A204.1 (cell line): Measurements from ENCODE around the gene PKD1L1.
"Not testable (repeated sequence)": the region's sequence is repeated elsewhere in the genome, so short reads cannot be mapped to it uniquely, and the experiment has no call there.

Experiments
- FAIRE-seq: peaks from 2 replicates; lab custom pipeline; 2012; peaks lifted over from hg19 to GRCh38; lab: Jason Lieb, UNC

Gene PKD1L1

DNA sequence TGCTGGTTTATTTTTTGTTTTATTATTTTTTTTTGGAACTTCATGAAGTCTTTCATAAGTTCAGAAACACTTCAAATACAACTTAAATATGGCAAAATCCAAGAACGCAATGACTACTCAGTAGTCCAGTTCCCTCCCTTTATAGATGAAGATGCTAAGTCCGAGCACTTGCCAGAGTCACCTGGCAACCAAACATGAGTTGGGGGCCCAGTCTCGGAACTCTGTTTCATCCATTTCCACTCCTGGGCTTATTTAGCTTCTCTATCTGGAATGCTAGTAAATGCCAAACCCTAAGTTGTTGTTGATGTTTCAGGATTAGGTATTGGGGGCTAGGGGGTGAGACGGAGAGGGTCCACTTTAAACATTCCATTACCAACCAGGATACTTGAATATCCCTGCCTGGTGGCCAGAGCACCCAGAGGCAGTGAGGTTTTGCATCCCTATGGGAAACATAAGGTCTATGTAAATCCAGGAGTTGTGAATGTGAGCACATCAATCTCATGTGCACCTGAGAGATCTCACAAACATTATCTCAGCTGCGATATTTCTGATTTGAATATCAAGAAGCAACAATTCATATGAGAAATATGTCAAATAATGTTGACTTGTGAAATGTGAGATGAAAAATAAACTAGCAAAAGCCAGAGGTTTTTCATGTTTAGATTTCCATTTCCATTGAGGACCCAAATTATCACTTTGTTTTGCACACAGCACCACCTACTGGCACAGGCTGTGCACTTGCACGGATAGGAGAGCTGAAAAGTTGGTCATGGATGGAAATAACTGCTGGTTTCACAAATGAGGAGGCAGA, 129.3 kb downstream of the PKD1L1 start:
- FAIRE-seq, result peak; percentile 94

DNA sequence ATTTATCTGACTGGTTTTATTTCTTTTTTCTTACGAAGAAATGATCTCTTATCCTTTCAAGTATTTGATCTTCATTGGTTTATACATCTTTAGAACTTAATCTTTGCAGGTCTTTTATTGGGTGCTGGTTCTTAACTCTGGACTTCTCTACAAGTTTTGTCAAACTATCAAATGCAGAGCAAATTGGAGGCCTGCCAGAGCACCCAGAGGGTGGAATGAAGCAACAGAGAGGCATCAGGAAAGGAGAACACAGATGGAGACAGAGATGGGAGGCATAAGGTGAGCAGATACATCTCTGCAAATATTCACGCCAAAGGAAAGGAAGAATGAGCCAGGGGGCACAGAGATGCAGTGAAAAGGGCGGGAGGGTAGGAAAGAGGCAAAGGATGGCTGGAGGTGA, 130.3 kb downstream of the PKD1L1 start:
- FAIRE-seq, result no peak

DNA sequence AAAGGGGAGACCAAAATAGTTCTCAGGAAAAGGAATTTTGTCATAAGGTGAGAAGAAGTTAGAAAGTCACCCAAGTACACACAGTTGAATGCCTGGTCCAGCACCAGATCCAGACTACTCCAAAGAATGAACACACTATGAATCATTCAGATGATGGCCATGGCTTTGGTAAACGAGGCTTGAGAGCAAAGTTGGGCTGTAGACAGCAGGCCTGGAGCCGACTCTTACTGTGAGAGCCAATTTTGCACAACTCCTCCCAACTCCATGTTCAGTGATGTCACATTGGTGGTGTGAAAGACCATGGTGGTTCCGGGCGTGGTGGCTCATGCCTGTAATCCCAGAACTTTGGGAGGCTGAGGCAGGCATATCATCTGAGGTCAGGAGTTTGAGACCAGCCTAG, 131.6 kb downstream of the PKD1L1 start:
- no peak for FAIRE-seq

DNA sequence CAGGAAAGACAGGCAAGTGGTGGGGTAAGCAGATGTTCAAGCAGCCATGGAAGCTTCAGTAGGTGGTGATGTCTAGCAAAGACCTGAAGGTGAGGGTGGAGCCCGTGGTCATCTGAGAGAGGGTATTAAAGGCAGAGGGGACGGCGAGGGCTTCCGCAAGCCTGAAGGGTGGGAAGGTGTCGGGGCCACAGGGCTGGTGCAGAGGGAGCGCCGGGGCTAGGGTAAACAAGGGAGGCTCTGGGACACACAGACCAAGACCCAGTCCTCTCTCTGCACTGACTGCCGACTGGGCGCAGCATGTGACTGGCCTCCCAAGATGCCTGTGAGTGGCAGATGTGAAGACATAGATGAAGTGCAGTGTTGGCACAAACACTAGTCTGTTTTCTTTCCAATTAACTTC, 132.4 kb downstream of the PKD1L1 start:
- FAIRE-seq, result no peak

DNA sequence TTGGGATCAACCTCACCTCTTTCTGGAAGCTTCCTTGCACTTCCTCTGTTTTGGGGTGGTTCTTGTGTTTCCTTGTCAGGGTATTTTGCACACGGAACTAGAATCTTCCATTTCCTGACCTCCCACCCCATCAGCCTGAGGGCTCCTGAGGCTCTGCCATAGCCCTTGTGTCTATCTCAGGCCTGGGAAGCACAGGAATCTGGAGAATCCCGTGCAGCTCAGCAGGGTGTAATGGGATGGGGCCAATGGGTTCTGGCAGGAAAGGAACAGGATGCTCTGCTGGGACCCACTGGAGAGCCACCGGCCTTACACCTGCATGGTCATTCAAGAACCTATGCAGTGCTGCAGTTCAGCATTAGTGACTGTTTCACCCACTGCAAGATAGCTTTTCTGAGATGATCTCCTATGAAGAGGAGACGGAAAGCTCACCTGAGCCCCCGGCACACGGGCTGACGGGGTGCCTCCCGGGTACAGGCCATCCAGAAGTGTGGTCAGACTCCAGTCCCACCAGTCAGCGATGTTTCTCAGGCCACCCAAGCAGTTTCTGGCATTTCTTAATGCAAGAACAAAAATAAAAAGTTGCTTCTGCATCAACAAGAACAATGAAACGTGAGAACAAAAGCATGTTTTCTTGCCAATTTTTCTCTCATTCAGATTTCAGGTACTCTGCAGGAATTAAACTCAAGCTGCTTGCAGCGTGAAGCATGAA, 133.2 kb downstream of the PKD1L1 start:
- FAIRE-seq, result no peak

DNA sequence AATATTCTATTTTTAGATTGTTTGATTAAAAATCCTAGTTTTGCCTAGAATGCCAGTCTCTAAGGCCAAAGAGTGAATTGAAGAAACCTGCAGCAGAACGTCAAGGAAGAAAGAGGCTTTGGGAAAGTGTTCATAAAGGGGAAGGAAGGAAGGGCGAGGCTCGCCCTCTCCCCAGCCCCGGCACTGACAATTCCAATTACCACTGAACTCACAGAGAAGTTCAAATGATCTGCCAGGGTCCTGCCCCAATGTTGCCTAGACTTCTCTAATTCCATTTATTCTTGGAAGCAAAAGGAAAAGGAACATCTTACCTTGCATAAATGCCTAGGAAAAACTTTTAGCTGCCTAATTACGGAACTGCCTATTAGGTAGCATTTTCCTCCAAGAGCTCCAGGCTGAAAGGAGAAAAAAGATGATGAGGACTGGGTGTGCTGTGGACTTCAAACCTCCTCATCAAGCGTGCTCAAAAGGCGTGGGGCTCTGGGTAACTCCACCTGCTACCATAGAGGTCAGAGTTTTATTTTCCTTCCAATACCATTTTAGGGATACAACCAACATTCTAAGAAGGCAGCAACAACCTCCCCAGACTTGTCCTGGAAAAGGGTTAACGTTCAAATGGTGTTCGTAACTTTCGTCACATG, 134.5 kb downstream of the PKD1L1 start:
- no peak for FAIRE-seq

DNA sequence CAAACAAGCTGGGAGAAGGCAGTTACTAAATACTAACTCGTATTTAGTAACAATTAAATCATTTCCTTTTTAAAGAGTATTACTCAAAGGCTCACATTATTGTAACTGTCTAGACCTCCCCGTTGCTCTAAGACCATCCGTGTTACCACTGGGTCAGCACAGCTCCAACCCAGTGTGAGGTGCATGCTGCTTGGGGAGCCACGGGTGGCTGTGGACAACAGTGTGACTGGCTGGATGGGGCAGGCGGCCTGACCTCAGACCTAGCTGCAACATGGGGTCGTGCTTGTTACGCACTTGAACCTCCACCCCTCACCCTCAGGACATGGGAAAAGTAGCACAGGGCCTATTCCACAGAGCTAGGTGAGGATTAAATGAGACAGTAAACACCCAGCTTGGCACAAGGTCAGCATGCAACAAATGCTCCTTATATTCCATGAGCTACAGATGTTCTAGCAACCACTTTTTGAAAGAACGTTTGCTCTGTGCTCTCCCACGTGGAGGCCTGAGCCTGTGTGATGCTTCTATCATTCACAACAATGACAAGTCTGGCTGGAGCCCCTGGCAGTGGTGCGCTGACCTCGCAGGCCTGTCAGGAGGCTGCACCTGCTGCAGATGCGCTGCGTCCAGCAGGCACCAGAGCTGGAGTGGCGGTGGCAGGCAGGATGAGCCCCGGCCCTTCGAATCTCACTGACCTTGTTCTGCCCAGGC, 135.7 kb downstream of the PKD1L1 start:
- no peak for FAIRE-seq

DNA sequence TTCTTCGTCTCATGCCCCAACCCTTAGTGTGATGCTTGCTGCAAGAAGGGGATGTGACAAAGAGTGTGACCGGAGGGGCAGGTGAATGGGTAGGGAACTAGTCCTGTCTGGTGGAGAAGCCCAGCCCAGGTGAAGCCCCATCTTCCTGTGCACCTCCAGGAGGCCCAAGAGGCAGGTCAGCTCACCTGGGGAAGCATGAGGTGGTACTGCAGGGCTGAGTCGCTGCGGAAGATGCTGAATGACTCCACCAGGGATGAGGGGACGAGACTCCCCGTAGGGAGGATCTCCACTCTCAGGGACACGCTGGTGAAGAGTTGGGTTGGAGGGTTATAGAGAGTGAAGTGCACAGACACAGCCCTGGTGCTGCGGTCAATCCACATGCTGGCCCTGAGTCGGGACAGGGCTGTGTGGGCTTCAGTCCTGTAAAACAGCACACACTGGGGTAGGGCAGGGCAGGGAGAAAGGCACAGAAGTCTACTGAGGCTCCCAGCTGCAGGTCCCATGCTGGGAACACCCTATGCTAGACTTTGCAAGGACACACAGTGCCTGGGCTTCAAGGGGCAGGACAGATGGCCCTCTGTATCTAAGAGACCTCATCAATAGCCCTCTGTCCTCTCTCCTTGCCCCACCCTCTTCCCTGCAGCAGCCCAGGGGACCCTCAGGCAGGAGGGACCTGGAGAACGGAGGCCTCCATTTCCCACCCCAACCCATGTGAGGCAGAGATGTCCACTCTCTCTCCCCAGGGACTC, 136.5 kb downstream of the PKD1L1 start:
- FAIRE-seq, result no peak

DNA sequence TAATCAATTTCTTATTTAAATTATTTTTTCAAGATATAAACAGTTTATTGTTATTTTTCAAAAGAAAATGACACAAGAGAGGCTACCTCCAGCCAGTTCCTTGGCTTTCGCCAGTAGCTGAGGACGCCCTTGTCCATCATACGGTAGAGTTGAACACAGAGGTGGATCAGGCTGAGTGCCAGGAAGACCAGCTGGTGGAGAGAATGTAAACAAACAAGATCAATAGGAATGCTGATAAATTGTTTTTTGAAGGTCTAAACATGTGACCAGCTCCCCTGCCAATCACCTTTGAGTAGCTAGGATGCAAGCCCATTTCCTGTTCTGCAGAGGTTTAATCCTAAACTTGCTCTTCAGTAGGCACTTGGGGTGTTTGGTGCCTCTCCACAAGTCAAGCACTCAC, 138.9 kb downstream of the PKD1L1 start:
- FAIRE-seq, result no peak

DNA sequence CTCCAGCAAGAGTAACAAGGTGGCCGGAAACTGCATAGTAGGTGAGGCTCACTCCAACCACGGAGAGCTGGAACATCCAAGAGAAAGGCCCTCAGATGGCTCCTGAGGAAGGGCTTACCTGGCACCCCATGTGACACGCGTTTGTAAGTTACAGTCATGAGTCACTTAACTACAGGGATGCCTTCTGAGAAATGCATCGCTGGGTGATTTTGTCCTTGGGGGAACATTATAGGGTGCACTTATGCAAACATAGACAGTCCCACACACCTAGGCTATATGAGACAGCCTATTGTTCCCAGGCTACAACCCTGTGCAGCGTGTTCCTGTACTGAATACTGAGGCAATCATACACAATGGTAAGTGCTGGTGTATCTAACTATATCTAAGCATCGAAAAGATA, 139.9 kb downstream of the PKD1L1 start:
- no peak for FAIRE-seq

DNA sequence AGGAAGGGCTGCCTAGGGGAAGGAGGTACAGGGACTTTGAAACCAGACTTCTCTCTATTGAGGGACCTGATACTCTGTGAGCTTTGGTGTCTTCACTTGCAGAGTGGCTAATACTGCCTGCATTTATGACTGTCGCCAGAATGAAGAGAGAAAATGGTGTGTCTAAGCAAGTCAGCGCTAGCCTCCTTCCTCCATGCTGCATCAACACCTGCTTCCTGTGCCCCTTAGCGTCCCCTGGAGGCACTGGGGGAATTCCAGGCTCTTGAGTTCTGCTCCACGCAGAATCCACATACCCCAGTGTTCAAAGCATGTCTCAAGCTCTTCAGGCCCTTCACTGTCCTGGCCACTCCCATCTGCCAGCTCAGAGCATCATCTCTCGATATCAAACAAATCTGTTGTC, 140.5 kb downstream of the PKD1L1 start:
- FAIRE-seq, result no peak

DNA sequence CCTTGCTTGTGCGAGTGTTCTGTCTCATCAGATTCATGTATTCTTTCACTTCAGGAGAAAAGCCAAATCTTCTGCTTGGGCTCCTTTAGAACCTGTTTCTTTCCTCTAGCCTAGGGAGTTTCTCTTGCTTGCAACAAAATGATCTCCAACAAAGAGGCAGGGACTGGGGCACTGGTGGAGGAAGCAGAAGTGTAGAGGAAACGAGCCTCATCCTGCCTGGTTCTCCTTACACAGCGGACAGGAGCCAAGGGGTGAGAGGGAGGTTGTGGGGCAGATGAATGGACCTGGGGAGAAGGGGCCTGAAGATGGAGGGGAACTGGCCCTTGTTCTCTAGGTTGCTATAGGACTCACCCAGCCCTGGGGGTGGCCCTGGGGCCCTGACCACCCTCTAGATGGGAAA, 141.1 kb downstream of the PKD1L1 start:
- FAIRE-seq, result no peak

DNA sequence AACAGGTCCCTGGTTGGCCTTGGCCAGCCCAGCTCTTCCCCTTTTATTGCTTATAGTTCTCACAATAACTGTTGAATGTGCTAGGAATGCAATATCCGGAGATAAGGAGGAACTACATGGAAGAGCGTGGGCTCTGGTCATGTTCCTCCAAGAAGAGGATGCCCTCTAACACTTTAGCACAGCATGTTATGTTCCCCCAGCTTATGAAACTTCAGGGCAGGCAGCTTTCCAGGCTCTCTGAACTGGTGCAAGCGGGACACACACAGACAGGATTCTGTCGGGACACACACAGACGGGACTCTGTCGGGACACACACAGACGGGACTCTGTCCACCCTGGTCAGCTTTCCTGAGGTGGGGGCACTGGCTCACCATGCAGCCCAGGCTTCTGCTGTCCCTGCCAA, 141.6 kb downstream of the PKD1L1 start:
- FAIRE-seq, result no peak

DNA sequence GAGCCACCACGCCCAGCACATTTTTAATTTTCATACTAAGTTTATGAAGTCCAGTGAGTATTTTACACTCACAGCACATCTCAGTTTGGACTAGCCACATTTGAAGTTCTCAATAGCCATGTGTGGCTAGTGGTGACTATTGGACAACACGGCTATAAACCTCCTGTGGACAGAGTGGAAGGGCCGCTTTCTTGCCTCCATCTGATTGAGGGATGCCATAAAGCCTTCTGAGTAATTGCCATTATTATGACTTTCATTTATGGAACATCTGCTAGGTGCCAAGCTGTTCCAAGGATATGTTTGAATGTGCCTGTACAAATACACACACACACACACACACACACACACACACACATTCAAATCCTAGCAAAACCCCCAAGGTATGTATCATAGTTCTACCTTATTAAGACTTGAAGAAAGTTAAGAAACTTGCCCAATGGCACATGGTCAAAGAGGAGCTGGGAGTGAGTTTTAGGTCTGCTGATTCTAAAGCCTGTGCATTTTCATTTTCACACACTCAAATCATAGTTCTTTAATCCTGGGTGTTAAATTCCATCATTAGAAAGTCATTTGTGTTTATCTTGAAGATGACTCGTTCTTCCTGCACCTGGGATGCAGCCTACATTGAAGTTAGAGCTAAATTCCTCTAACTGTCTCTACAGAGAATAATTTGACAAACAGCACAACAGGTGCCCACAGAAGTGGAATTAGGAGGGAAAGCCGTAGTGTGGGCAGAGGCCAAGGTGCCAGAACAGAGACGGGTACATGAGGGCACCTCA, 143.3 kb downstream of the PKD1L1 start:
- no peak for FAIRE-seq

DNA sequence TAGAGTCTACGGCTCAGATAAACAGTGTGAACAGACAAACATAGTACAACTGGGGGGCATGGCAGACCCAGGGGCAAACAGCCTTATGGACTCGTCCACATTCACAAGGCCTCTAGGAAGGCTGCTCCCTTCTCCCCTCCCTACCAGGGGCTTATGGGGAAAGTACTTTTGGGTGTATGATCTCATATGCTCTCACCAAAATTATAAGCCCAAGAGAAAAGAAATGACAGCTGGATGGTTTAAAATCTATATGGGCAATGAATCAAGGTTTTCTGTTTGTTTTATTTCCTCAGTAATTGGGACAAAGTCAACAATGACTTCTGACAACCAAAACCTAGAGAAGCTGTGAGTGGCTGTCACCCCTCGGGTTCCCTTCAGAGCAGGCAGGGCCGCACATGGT, 144.4 kb downstream of the PKD1L1 start:
- FAIRE-seq, result no peak

DNA sequence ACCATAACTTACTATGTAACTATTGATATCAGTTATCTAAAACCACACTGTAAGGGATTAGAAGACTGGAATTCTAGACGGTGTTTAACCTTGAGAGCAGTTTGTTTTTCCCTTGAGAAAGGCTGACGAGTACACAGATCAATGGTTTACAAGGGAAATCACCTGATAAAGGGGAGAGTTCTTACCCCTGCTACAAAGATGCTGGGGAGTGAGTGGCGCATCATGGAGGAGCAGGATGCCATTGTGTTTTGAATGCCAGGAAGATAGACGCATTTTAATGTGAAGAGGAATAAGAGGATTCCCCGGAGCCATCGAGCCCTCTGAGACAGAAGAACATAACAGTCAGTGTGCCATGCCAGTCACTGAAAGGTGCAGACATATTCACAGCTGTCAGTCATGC, 145.2 kb downstream of the PKD1L1 start:
- no peak for FAIRE-seq

DNA sequence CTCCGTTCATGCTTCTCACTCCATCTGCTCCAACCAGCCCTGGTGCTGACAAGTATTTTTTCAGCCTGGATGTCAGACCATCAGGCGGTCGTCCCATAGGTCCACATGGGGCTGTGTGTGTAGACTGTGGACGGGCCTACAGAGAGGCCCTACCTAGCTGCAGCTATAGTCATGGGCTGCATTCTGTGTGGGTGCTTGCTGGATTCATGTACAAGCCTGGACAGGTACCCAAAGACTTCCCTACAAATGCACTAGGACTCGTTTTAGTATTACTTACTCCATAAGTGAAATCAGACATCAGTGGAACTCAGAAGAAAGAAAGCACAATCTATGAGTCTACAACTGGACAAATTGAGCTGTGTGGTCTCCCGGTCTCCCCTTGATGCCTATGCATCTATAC, 146.8 kb downstream of the PKD1L1 start:
- no peak for FAIRE-seq

DNA sequence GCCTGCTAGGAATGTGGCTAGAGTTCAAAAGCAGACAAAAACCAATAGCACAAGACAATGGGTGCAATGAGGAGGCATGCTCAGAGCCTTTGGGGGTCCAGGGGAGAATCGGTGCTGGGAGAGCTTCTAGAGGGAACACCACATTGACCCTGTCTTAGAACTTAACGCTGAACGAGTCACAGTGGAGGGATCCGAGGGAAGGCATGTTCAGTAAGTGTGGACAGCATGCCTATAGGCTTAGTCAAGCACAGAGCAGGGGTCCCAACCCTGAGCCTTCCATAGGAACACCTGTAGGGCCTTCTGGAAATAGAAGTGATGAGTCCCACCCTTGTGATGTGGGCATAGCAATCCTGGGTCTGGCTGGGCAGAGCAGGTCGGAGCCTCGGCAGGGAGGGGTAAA, 148.7 kb downstream of the PKD1L1 start:
- no peak for FAIRE-seq

DNA sequence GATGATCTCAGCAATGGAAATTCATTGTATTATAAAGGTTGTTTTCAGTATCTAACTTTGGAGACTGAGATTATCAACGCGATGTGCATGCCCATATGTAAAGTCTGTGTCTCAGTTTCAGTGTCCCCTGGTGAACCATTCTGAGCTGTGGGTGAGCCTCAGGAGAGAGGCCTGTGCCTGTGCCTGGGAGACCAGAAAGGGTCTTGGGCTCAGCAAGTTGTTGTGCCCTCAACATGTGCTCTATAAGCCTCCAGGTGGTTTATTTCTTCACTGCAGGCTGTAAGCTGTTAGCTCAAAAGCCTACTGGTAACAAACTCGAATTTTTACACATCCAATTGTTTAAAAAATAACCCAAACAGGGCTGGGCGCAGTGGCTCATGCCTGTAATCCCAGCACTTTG, 151.9 kb downstream of the PKD1L1 start:
- no peak for FAIRE-seq

DNA sequence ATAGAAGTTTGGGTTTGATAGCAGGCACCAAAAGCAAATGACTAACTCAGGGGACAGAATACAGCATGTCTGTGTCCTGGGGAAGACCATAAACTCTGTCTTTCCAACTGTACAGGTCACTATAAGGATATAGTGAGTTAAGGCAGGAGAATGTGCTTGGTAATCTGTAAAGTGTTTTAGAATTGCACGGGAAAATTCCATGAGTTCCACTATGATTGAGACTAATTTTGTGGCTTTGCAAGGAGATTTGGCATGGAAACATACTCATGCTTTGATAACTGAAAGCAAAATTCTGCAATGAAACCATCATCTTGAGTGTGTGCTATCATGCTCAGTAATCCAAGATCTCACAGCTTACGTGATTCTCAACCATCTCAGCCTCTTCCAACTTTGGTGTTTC, 152.6 kb downstream of the PKD1L1 start:
- FAIRE-seq, result no peak

DNA sequence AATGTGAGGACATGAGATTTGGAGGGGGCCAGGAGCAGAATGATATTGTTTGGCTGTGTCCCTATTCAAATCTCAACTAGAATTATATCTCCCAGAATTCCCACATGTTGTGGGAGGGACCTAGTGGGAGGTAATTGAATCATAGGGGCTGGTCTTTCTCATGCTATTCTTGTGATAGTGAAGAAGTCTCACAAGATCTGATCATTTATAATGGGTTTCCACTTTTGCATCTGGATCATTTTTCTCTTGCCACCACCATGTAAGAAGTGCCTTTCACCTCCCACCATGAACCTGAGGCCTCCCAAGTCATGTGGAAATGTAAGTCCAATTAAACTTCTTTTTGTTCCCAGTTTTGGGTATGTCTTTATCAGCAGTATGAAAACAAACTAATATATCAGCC, 153.1 kb downstream of the PKD1L1 start:
- FAIRE-seq, result not testable (repeated sequence)
